Subcutaneous abdominal adipose tissue (tissue), 5 donors: ENCODE data around the gene SHD.

Experiments used
- H3K27ac ChIP-seq: one replicate; pipeline ENCODE4 v1.7.0; 2013; ENCODE audit warnings: low read depth, mild to moderate bottlenecking, inconsistent platforms, low read length, moderate library complexity
- H3K27me3 ChIP-seq, 5 donors: one replicate each; pipeline ENCODE4 v1.7.0; 2013; ENCODE audit warnings: low read length in 5 of 5, inconsistent platforms in 1 of 5; ENCODE audit not compliant: control insufficient read depth in 5 of 5, insufficient read depth in 4 of 5
- H3K36me3 ChIP-seq, 5 donors: one replicate each; pipeline ENCODE4 v1.7.0; 2013; ENCODE audit warnings: low read length in 5 of 5; ENCODE audit not compliant: control insufficient read depth in 5 of 5, insufficient read depth in 5 of 5
- H3K4me1 ChIP-seq, 5 donors: one replicate each; pipeline ENCODE4 v1.7.0; 2013; ENCODE audit warnings: low read length in 5 of 5, mild to moderate bottlenecking in 3 of 5, moderate library complexity in 1 of 5; ENCODE audit not compliant: control insufficient read depth in 5 of 5, insufficient read depth in 5 of 5
- H3K4me3 ChIP-seq, 5 donors: one replicate each; pipeline ENCODE4 v1.7.0; 2013; ENCODE audit warnings: low read length in 5 of 5, low read depth in 1 of 5
- H3K9ac ChIP-seq, 5 donors: one replicate each; pipeline ENCODE4 v1.7.0; 2013; ENCODE audit warnings: low read length in 5 of 5, mild to moderate bottlenecking in 4 of 5, moderate library complexity in 3 of 5
- H3K9me3 ChIP-seq, 5 donors: one replicate each; pipeline ENCODE4 v1.7.0; 2013; ENCODE audit warnings: low read length in 5 of 5; ENCODE audit not compliant: control insufficient read depth in 5 of 5
- donor health status: healthy.
- donor health status: healthy.
- donor health status: healthy.
- donor health status: healthy.
- donor health status: healthy.

Gene SHD

DNA sequence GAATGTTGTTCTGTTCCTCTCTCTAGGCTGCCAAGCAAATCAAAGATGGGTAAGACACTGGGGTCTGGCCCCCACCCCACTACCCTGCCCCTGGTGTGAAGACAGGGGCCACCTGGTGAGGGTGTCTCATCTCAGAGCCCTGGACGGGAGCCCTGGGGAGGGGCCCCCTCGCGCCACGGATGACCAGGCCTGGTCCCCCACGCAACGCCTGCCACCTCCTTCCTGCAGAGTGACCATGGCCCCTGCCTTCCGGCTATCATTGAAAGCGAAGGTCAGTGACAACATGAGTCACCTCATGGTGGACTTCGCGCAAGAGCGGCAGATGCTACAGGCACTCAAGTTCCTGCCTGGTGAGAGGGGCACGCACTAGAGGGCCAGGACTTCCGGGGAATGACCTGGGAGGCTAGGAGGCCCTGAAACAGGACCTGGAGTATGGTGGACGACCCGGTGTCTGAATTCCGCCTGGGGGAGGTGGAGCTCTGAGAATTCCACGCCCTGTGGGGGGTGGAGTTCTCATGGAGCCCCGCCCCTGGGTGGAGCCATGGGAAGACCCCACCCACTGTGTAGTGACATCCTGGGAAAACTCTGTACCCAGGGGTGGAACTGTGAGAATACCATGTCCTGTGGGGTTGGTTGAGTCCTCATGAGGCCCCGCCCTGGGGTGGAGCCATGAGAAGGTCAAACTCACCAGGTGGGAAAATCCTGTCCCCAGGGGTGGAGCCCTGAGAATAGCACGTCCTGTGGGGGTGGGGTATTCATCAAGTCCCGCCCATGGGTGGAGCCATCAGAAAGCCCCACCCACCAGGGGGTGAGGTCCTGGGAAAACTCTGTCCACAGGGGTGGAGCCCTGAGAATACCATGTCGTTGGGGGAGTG is 31.4 kb downstream of the SHD start:
- H3K36me3 ChIP-seq = no peaks in the 10 kb centered on the region

DNA sequence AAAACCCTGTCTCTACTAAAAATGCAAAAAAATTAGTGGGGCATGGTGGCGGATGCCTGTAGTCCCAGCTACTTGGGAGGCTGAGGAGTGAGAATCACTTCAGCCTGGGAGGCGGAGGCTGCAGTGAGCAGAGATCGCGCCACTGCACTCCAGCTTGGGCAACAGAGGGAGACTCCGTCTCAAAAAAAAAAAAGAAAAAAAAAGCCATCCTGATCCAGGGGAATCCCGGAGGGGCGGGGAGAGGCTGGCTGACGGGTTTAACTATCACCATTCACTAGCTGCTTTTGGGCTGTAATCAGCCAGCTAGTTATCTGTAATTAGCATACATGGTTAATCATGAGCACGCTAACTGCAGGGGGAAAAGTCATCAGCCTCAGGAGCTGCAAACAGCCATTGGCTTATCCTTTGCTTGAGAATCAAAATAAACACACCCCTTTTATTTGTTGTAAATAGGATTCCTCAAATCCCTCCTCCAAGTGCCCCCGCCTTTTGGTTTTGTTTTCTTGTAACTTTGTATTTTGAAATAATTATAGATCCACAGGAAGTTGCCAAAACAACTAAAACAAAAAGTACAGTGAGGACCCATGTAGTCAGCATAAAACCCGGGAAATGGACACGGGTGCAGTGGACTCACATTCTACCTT is 34.9 kb downstream of the SHD start:
- peak overlapping the region in 3 of 5 donors; percentile 25 to 43 (median 42) for H3K4me3 ChIP-seq

More for the DNA sequence above, 31.4 kb downstream of the SHD start:
- H3K9ac ChIP-seq = no peak overlapping the region
- no peaks in the 10 kb centered on the region for H3K9me3 ChIP-seq
- no peak overlapping the region for H3K4me3 ChIP-seq
- H3K4me1 ChIP-seq = peaks cover 0 to 5% (median 3%) of the 10 kb centered on the region in 5 donors
- H3K27ac ChIP-seq = no peak overlapping the region
- H3K27me3 ChIP-seq = peaks cover 0 to 8% (median 3%) of the 10 kb centered on the region in 5 donors

GRCh38 chr19:4316956-4317355 is 37.9 kb downstream of the SHD start:
- Histone ChIP-seq H3K27ac (no peak overlapping the region), H3K4me3 (no peak overlapping the region), H3K9ac (no peak overlapping the region), H3K9me3 (no peaks in the 10 kb centered on the region), H3K36me3 (no peaks in the 10 kb centered on the region), H3K4me1 (peaks cover 0 to 5% (median 3%) of the 10 kb centered on the region in 5 donors), H3K27me3 (peaks cover 0 to 2% (median 0%) of the 10 kb centered on the region in 5 donors)

More for the DNA sequence above, 34.9 kb downstream of the SHD start:
- Histone ChIP-seq H3K9ac (no peak overlapping the region), H3K27ac (no peak overlapping the region), H3K36me3 (no peaks in the 10 kb centered on the region), H3K27me3 (peaks cover 0 to 4% (median 0%) of the 10 kb centered on the region in 5 donors), H3K9me3 (no peaks in the 10 kb centered on the region), H3K4me1 (peaks cover 0 to 5% (median 3%) of the 10 kb centered on the region in 5 donors)

GRCh38 chr19:4318460-4318859 is 39.4 kb downstream of the SHD start:
- H3K9ac ChIP-seq = no peak overlapping the region
- no peak overlapping the region for H3K27ac ChIP-seq
- peaks cover 0 to 2% (median 0%) of the 10 kb centered on the region in 5 donors for H3K27me3 ChIP-seq
- H3K4me1 ChIP-seq = peaks cover 0 to 5% (median 3%) of the 10 kb centered on the region in 5 donors
- no peaks in the 10 kb centered on the region for H3K36me3 ChIP-seq
- H3K9me3 ChIP-seq = peaks cover 0 to 4% (median 0%) of the 10 kb centered on the region in 5 donors
- no peak overlapping the region for H3K4me3 ChIP-seq

DNA sequence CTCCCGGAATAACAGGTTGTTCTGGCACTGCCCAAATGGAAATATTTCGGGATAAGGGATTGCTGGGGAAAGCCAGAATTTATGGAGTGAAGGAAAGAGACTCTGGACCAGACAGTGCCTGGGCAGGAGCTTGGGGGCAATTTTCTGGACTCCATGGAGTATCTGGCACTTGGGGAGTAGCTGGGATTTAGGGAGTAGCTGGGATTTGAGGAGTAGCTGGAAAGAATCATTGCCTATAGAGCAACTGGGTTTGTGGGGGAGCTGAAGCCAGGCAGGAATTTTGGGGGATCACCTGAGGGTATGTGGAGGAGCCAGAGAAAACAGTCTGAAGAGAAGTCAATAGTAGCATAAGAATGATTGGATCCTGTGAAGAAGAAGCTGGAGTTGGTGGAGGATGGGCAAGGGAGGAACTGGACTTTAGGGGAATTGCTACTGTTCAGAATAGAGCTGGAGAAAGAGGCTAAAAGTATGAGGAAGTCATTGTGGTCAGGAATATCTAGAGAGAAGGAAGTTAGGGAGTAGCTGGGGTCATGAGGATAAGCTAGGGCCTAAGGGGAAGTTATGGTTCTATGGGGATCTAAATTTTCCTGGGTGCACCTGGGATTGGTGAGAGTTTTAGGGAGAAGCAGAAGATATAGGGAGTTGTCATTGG is 40.1 kb downstream of the SHD start:
- H3K27ac ChIP-seq = no peak overlapping the region
- H3K36me3 ChIP-seq = no peaks in the 10 kb centered on the region
- H3K9ac ChIP-seq = no peak overlapping the region
- H3K4me1 ChIP-seq = peaks cover 0 to 1% (median under 1%) of the 10 kb centered on the region in 5 donors
- peaks cover 0 to 2% (median 0%) of the 10 kb centered on the region in 5 donors for H3K27me3 ChIP-seq
- no peak overlapping the region for H3K4me3 ChIP-seq
- H3K9me3 ChIP-seq = peaks cover 0 to 4% (median 0%) of the 10 kb centered on the region in 5 donors

DNA sequence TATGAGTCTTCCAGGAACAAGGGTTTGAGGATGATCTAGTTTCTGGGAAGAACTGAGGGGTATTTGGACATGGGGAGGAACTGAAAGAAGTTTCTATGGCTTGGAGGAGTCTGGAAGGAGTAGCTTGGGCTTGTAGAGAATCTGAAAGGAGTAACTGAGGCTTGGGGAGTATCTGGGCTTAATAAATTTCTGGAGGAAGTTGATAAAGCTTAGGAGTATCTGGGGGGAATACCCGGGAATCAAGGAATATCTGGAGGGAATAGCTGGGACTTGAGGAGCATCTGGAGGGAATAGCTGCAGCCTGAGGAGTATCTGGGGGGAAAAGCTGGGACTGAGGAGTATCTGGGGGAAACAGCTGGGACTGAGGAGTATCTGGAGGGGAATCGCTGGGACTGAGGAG is 41.4 kb downstream of the SHD start:
- H3K27me3 ChIP-seq = peaks cover 0 to 2% (median 0%) of the 10 kb centered on the region in 5 donors
- H3K36me3 ChIP-seq = no peaks in the 10 kb centered on the region

GRCh38 chr19:4322942-4323665 is 44.0 kb downstream of the SHD start:
- H3K9ac ChIP-seq = no peak overlapping the region
- H3K27me3 ChIP-seq = peaks cover 0 to 11% (median 7%) of the 10 kb centered on the region in 5 donors
- peaks cover 0 to 4% (median 0%) of the 10 kb centered on the region in 5 donors for H3K9me3 ChIP-seq
- no peaks in the 10 kb centered on the region for H3K36me3 ChIP-seq
- H3K27ac ChIP-seq = no peak overlapping the region
- no peak overlapping the region for H3K4me3 ChIP-seq
- H3K4me1 ChIP-seq = peaks cover 0 to 15% (median 14%) of the 10 kb centered on the region in 5 donors

More for the DNA sequence above, 41.4 kb downstream of the SHD start:
- H3K27ac ChIP-seq = no peak overlapping the region
- no peak overlapping the region for H3K9ac ChIP-seq
- peaks cover 0 to 4% (median 0%) of the 10 kb centered on the region in 5 donors for H3K9me3 ChIP-seq
- H3K4me1 ChIP-seq = no peaks in the 10 kb centered on the region
- no peak overlapping the region for H3K4me3 ChIP-seq

DNA sequence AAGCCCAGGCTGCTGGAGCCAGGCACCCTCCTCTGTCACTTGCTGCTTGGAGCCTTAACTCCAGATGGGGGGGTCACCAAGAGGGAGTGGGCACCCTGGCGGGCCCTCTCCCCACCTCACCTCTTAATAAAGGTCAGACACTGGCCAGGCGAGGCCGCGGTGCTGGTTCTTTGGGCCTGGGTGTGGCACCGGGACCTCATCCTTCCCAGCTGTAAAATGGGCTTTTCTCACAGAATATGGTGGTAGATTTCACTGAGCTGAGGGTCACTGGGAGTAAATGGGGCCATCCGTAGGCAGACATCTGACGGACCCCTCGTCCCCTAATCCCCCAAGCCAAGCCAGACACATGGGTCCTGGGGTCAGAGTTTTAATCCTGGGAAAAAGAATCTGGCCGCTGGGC is 44.6 kb downstream of the SHD start:
- Histone ChIP-seq H3K27me3 (peaks cover 0 to 11% (median 7%) of the 10 kb centered on the region in 5 donors), H3K27ac (no peak overlapping the region), H3K36me3 (no peaks in the 10 kb centered on the region), H3K4me3 (no peak overlapping the region), H3K9ac (no peak overlapping the region), H3K9me3 (peaks cover 0 to 4% (median 0%) of the 10 kb centered on the region in 5 donors), H3K4me1 (peaks cover 0 to 18% (median 17%) of the 10 kb centered on the region in 5 donors)

GRCh38 chr19:4324228-4324627 is 45.2 kb downstream of the SHD start:
- Histone ChIP-seq H3K4me1 (peaks cover 0 to 23% (median 18%) of the 10 kb centered on the region in 5 donors), H3K27me3 (peaks cover 0 to 11% (median 7%) of the 10 kb centered on the region in 5 donors), H3K4me3 (no peak overlapping the region), H3K9me3 (peaks cover 0 to 4% (median 0%) of the 10 kb centered on the region in 5 donors), H3K9ac (no peak overlapping the region), H3K36me3 (no peaks in the 10 kb centered on the region), H3K27ac (no peak overlapping the region)
